GM12878 (cell line): ENCODE data around the gene TRAPPC6A. TPM values are rescaled to one million over a fixed set of nuclear protein-coding genes. Genes with fewer than 3 reads are reported as not detected.

Source experiments
- BHLHE40 ChIP-seq, 2 experiments: fragments of 450-650 bp in 1 of 2; IDR thresholded peaks; 2 replicates each; pipeline ENCODE4 v1.6.1; 2011 to 2017; ENCODE audit warnings: low read depth in 2 of 2, borderline replicate concordance in 1 of 2, improper control_type of control experiment in 1 of 2, low read length in 1 of 2, mild to moderate bottlenecking in 1 of 2
- CHD1 ChIP-seq: IDR thresholded peaks from 2 replicates; pipeline ENCODE4 v1.6.1; 2012; ENCODE audit warnings: low read depth, low read length, improper control_type of control experiment
- CHD2 ChIP-seq: IDR thresholded peaks from 2 replicates; pipeline ENCODE4 v1.6.1; 2011; ENCODE audit warnings: low read depth, low read length, improper control_type of control experiment, borderline replicate concordance
- EP300 ChIP-seq, 2 experiments: fragments of 150-350 bp in 1 of 2; IDR thresholded peaks; 2 replicates each; pipeline ENCODE4 v1.6.1; 2011 to 2012; ENCODE audit warnings: low read depth in 2 of 2, low read length in 2 of 2, borderline replicate concordance in 1 of 2, improper control_type of control experiment in 1 of 2, inconsistent platforms in 1 of 2; ENCODE audit not compliant: control insufficient read depth in 1 of 2
- HCFC1 ChIP-seq: fragments of 150-350 bp; IDR thresholded peaks from 2 replicates; pipeline ENCODE4 v1.6.1; 2014; ENCODE audit warnings: low read length
- HDAC2 ChIP-seq: fragments of 200-600 bp; sonication (generic); IDR thresholded peaks from 2 replicates; pipeline ENCODE4 v1.6.1; 2017
- IKZF2 ChIP-seq, 2 experiments: fragments of 450-650 bp; IDR thresholded peaks; 2 replicates each; pipeline ENCODE4 v1.6.1; 2017; ENCODE audit warnings: mild to moderate bottlenecking in 2 of 2, moderate library complexity in 2 of 2
- MAX ChIP-seq: IDR thresholded peaks from 2 replicates; pipeline ENCODE4 v1.6.1; 2012; ENCODE audit warnings: low read depth, low read length, improper control_type of control experiment
- MYB ChIP-seq: fragments of 150-350 bp; IDR thresholded peaks from 2 replicates; pipeline ENCODE4 v1.6.1; 2014; ENCODE audit warnings: mild to moderate bottlenecking, low read depth, low read length, borderline replicate concordance
- NFYA ChIP-seq: IDR thresholded peaks from 2 replicates; pipeline ENCODE4 v1.6.1; 2011; ENCODE audit warnings: low read depth, mild to moderate bottlenecking, low read length, improper control_type of control experiment, borderline replicate concordance
- NKRF ChIP-seq: fragments of 450-650 bp; conservative IDR thresholded peaks from 2 replicates; pipeline ENCODE4 v1.6.1; 2017; ENCODE audit warnings: mild to moderate bottlenecking, moderate library complexity
- NR2C2 ChIP-seq: IDR thresholded peaks from 2 replicates; pipeline ENCODE4 v1.6.1; 2011; ENCODE audit warnings: borderline replicate concordance, low read depth; ENCODE audit not compliant: control insufficient read depth, insufficient read length
- NRF1 ChIP-seq: conservative IDR thresholded peaks from 2 replicates; pipeline ENCODE4 v1.6.1; 2011; ENCODE audit warnings: mild to moderate bottlenecking, low read depth, low read length, improper control_type of control experiment
- PML ChIP-seq: IDR thresholded peaks from 2 replicates; pipeline ENCODE4 v1.6.1; 2012; ENCODE audit warnings: low read length, inconsistent platforms
- POLR2AphosphoS2 ChIP-seq: IDR thresholded peaks from 2 replicates; pipeline ENCODE4 v1.6.1; 2011; ENCODE audit warnings: low read depth, mild to moderate bottlenecking, low read length, improper control_type of control experiment, moderate library complexity
- RAD51 ChIP-seq: fragments of 450-650 bp; IDR thresholded peaks from 2 replicates; pipeline ENCODE4 v1.6.1; 2016; ENCODE audit warnings: moderate library complexity, mild to moderate bottlenecking, inconsistent platforms
- RELB ChIP-seq: fragments of 450-650 bp; IDR thresholded peaks from 2 replicates; pipeline ENCODE4 v1.6.1; 2017; ENCODE audit warnings: low read depth, mild to moderate bottlenecking, moderate library complexity
- SIN3A ChIP-seq: IDR thresholded peaks from 2 replicates; pipeline ENCODE4 v1.6.1; 2012; ENCODE audit warnings: low read depth, low read length, improper control_type of control experiment
- SRF ChIP-seq, 2 experiments: IDR thresholded peaks; 2 replicates each; pipeline ENCODE4 v1.6.1; 2011; ENCODE audit warnings: low read depth in 2 of 2, low read length in 2 of 2, mild to moderate bottlenecking in 1 of 2, moderate library complexity in 1 of 2
- TAF1 ChIP-seq: IDR thresholded peaks from 2 replicates; pipeline ENCODE4 v1.6.1; 2011; ENCODE audit warnings: mild to moderate bottlenecking, low read depth, low read length, borderline replicate concordance
- TARDBP ChIP-seq: IDR thresholded peaks from 2 replicates; pipeline ENCODE4 v1.6.1; 2016; ENCODE audit warnings: borderline replicate concordance
- USF1 ChIP-seq: IDR thresholded peaks from 2 replicates; pipeline ENCODE4 v1.6.1; 2011; ENCODE audit warnings: borderline replicate concordance, low read depth, mild to moderate bottlenecking, moderate library complexity, mixed read lengths, low read length; ENCODE audit not compliant: insufficient read depth; ENCODE audit errors: extremely low read length
- USF2 ChIP-seq: IDR thresholded peaks from 2 replicates; pipeline ENCODE4 v1.6.1; 2011; ENCODE audit warnings: low read depth, low read length, improper control_type of control experiment, borderline replicate concordance
- ZNF207 ChIP-seq: fragments of 450-650 bp; IDR thresholded peaks from 2 replicates; pipeline ENCODE4 v1.6.1; 2014; ENCODE audit warnings: antibody characterized with exemption, mild to moderate bottlenecking, borderline replicate concordance
- polyA plus RNA-seq, 11 experiments: library from polyadenylated mRNA; depleted of rRNA in 4 of 11; unstranded in 6 of 11; stranded (reverse) in 5 of 11; fragments of >200 nt; fragmentation: Nextera tagmentation in 4 of 11; fragmentation: Illumina TruSeq in 1 of 11; extraction: Ambion mirVana in 4 of 11; extraction: Trizol in 1 of 11; gene quantifications; 1 replicate in 1 of 11; 2 replicates in 10 of 11; pipeline versions ENCODE4 v1.2.1 to v1.2.3, GENCODE V29; 2011 to 2016; ENCODE audit warnings: inconsistent platforms in 2 of 11, missing spikeins in 2 of 11, low read depth in 1 of 11
- total RNA-seq, 4 experiments: library from RNA; depleted of rRNA in 3 of 4; stranded (reverse); fragments of >200 nt in 3 of 4; fragmentation: Illumina TruSeq in 1 of 4; extraction: Trizol in 1 of 4; gene quantifications; 2 replicates each; pipeline versions ENCODE4 v1.2.1 to v1.2.3, GENCODE V29; 2013 to 2021

Gene TRAPPC6A
- total and polyA plus RNA-seq, 10 of the 15 experiments (the other 5 are each of a cell fraction or from before 2014, with no cell fraction given), result 1.8 to 83.9 (median 35.8) TPM

- TF ChIP-seq ZNF207 (no peak), PML (no peak), CHD2 (peak; percentile 88), HDAC2 (no peak), SIN3A (peak; percentile 95; the same call in 1 of the 2 replicates), NFYA (peak; percentile 44), USF2 (peak; percentile 80), HCFC1 (peak; percentile 34), MAX (peak; percentile 92), EP300 (IDR thresholded peaks at IDR 0.05; ENCODE audit: borderline replicate concordance in 1 of 2, control insufficient read depth in 1 of 2, low read depth in 2 of 2, low read length in 2 of 2) (no peak), BHLHE40 (IDR thresholded peaks at IDR 0.05; ENCODE audit: borderline replicate concordance in 1 of 2, low read depth in 2 of 2, low read length in 1 of 2) (peak; percentile 91 to 96), NR2C2 (no peak), TARDBP (no peak), POLR2AphosphoS2 (0 out of 2 replicates have a peak, but pooled peaks have one; percentile 65), TAF1 (peak; percentile 56; the same call in 1 of the 2 replicates), USF1 (peak; percentile 76), RELB (peak; percentile 48; the same call in 1 of the 2 replicates), NRF1 (peak; percentile 42), RAD51 (peak; percentile 99), SRF (IDR thresholded peaks at IDR 0.05; ENCODE audit: low read depth in 2 of 2, low read length in 2 of 2) (no peak), IKZF2 (IDR thresholded peaks at IDR 0.05) (no peak), NKRF (peak; percentile 99), MYB (no peak), CHD1 (no peak)
Observed at GRCh38 chr19:45178262-45179071, 430 bp upstream of the TRAPPC6A start, which contains the start of gene BLOC1S3 (continued).
